ENCODE data around the gene ZFP92. TPM values are rescaled to one million over a fixed set of nuclear protein-coding genes. Genes with fewer than 3 reads are reported as not detected.
A peak's percentile ranks its signal among the peaks of the same experiment; 100 is the strongest.

The ZFP92 gene
- total RNA-seq, 1 donor from 2014 or later = 0.06 TPM

DNA sequence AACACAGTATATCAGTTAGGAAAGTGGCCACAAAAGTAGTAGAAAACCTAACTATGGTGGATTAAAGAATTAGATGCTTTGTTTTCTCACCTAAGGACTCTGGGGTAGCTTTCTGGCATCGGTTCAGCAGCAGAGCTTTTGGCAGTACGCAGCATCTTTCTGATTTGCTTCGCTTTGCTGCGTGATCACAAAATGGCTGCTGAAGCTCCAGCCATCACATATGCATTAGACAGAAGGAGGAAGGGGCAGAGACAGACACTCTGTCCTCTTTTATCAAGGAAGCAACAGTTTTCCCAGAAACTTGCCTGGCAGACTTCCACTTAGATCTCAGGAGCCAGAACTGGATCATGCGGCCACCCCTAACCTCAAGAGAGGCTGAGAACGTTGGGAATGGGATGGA, 19.5 kb downstream of the ZFP92 start:
- no peak for DNase-seq (ENCODE audit: low read depth)
- TF ChIP-seq, protein P1, sequence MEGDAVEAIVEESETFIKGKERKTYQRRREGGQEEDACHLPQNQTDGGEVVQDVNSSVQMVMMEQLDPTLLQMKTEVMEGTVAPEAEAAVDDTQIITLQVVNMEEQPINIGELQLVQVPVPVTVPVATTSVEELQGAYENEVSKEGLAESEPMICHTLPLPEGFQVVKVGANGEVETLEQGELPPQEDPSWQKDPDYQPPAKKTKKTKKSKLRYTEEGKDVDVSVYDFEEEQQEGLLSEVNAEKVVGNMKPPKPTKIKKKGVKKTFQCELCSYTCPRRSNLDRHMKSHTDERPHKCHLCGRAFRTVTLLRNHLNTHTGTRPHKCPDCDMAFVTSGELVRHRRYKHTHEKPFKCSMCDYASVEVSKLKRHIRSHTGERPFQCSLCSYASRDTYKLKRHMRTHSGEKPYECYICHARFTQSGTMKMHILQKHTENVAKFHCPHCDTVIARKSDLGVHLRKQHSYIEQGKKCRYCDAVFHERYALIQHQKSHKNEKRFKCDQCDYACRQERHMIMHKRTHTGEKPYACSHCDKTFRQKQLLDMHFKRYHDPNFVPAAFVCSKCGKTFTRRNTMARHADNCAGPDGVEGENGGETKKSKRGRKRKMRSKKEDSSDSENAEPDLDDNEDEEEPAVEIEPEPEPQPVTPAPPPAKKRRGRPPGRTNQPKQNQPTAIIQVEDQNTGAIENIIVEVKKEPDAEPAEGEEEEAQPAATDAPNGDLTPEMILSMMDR (conservative IDR thresholded peaks at IDR 0.05; ENCODE audit: low read depth, low read length) = no peak
- H3K4me3 ChIP-seq (ENCODE audit: low read depth, low read length) = no peak overlapping the region

DNA sequence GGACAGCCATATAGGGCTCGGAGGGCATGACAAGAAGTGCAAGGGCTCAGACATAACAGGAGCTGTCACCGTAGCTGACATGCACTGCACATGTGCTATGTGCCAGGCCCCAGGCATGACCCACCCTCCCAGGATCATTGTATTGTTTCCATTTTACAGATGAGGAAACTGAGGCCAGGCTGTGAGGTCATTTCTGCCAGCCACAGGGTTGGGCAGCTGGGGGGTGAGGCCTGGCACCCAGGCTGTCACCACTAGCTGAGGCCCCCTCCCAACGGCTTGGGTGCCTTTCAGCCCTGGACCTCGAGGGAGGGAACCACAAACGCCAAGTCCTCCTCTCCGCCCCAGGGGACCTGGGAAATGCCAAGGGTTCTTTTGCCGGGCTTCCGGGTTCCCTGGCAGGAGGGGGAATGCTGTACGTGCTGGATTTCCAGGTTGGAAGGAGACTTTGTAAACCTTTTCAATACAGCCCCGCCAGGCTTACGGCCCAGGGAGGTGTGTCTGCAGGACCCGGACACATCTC, 21.9 kb downstream of the ZFP92 start:
- TF ChIP-seq, protein P1 (conservative IDR thresholded peaks at IDR 0.05; ENCODE audit: low read depth, low read length) = no peak
- no peak overlapping the region for H3K4me3 ChIP-seq (ENCODE audit: low read depth, low read length)
- no peak for DNase-seq (ENCODE audit: low read depth)

- TF ChIP-seq, protein P1 (conservative IDR thresholded peaks at IDR 0.05; ENCODE audit: low read depth, low read length) = no peak
- no peak for DNase-seq (ENCODE audit: low read depth)
- H3K4me3 ChIP-seq (ENCODE audit: low read depth, low read length) = no peak overlapping the region
These were observed 22.6 kb downstream of the ZFP92 start for GRCh38 chrX:153433781-153434285.

- no peak overlapping the region for H3K4me3 ChIP-seq (ENCODE audit: low read depth, low read length)
- peak; percentile 38 for DNase-seq (ENCODE audit: low read depth)
- TF ChIP-seq, protein P1 (conservative IDR thresholded peaks at IDR 0.05; ENCODE audit: low read depth, low read length) = no peak
These were observed 23.5 kb downstream of the ZFP92 start for GRCh38 chrX:153434801-153435200.

- H3K4me3 ChIP-seq (ENCODE audit: low read depth, low read length) = no peak overlapping the region
- TF ChIP-seq, protein P1 (conservative IDR thresholded peaks at IDR 0.05; ENCODE audit: low read depth, low read length) = no peak
- DNase-seq (ENCODE audit: low read depth) = no peak
These were observed 24.6 kb downstream of the ZFP92 start for GRCh38 chrX:153435845-153436244.

GRCh38 chrX:153438532-153438931, 27.3 kb downstream of the ZFP92 start:
- TF ChIP-seq, protein P1 (conservative IDR thresholded peaks at IDR 0.05; ENCODE audit: low read depth, low read length) = peak; percentile 56
- DNase-seq (ENCODE audit: low read depth) = no peak

GRCh38 chrX:153439977-153440376, 28.7 kb downstream of the ZFP92 start:
- TF ChIP-seq, protein P1 (conservative IDR thresholded peaks at IDR 0.05; ENCODE audit: low read depth, low read length) = no peak
- no peak for DNase-seq (ENCODE audit: low read depth)
- H3K4me3 ChIP-seq (ENCODE audit: low read depth, low read length) = no peak overlapping the region

More at GRCh38 chrX:153438532-153438931, 27.3 kb downstream of the ZFP92 start:
- H3K4me3 ChIP-seq (ENCODE audit: low read depth, low read length) = no peak overlapping the region

Data from epithelial cell of proximal tubule (primary cell).